Peyer's patch (tissue), 4 donors: ENCODE results near the gene TLL2. TPM values are rescaled to one million over a fixed set of nuclear protein-coding genes. Genes with fewer than 3 reads are reported as not detected.

Experiments used
- DNase-seq, 3 donors: peaks; one replicate each; pipeline ENCODE4 v3.0.0-alpha.2; 2017 to 2019
- H3K27ac ChIP-seq, 4 donors: fragments of 200-600 bp; sonication (generic); one replicate each; pipeline ENCODE4 v1.5.1; 2016 to 2019
- H3K27me3 ChIP-seq, 2 donors: fragments of 200-600 bp; sonication (generic); one replicate each; pipeline ENCODE4 v1.5.1; 2019
- H3K36me3 ChIP-seq, 3 donors: fragments of 200-600 bp; sonication (generic); one replicate each; pipeline ENCODE4 v1.5.1; 2016 to 2019
- H3K4me1 ChIP-seq, 4 donors: fragments of 200-600 bp; sonication (generic); one replicate each; pipeline ENCODE4 v1.5.1; 2016 to 2019
- H3K4me3 ChIP-seq, 4 donors: fragments of 200-600 bp; sonication (generic); 1 replicate in 3 of 4; 2 replicates in 1 of 4; pipeline ENCODE4 v1.5.1; 2016 to 2019; ENCODE audit warnings: mild to moderate bottlenecking in 1 of 4
- H3K9me3 ChIP-seq, 4 donors: fragments of 200-600 bp; sonication (generic); one replicate each; pipeline ENCODE4 v1.5.1; 2016 to 2019; ENCODE audit warnings: mild to moderate bottlenecking in 1 of 4
- POLR2A ChIP-seq, 2 donors: fragments of 450-650 bp; IDR thresholded peaks; one replicate each; pipeline ENCODE4 v1.5.1; 2017; ENCODE audit warnings: antibody characterized with exemption in 2 of 2, mild to moderate bottlenecking in 2 of 2, moderate library complexity in 2 of 2
- total RNA-seq, 4 donors: library from RNA; depleted of rRNA; stranded (reverse); fragments of >200 nt; gene quantifications; one replicate each; pipeline ENCODE4 v1.1.0, GENCODE V29; 2016
- TF ChIP-seq, protein P1 (sequence below), 6 experiments: fragments of 450-650 bp in 4 of 6; fragments of 200-600 bp in 2 of 6; sonication (generic) in 1 of 6; IDR thresholded peaks; one replicate each; pipeline ENCODE4 v1.5.1; 2017 to 2019; ENCODE audit warnings: antibody characterized with exemption in 6 of 6, mild to moderate bottlenecking in 3 of 6, moderate library complexity in 1 of 6

Gene TLL2
- total RNA-seq, 4 donors from 2014 or later, result 0.27 to 0.83 (median 0.38) TPM; not detected in 1

DNA sequence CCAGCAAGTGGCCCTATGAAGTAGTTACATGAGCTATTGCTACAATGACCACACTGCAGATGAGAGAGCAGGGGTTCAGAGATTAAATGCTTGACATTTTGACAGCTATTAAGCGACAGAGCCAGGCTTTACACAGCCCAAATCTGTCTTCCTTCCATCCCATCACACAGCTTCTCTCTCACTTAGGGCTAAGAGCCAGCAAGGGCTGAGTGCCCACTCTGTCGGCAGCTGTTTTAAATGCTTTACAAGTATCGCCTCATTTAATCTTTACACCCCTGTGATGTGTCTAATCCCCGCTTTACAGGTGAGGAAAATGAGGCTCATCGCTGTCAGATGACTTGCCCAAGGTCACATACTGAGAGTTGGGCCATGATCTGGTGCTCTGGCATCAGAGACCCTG is 139.7 kb downstream of the TLL2 start:
- no peak overlapping the region for H3K27ac ChIP-seq
- no peaks in the 10 kb centered on the region for H3K36me3 ChIP-seq
- no peak for DNase-seq
- H3K27me3 ChIP-seq, result no peaks in the 10 kb centered on the region
- no peak overlapping the region for H3K4me3 ChIP-seq
- H3K4me1 ChIP-seq, result peaks cover 0 to 18% (median 0%) of the 10 kb centered on the region in 4 donors
- TF ChIP-seq POLR2A (IDR thresholded peaks at IDR 0.05), result no peak
- TF ChIP-seq, protein P1, sequence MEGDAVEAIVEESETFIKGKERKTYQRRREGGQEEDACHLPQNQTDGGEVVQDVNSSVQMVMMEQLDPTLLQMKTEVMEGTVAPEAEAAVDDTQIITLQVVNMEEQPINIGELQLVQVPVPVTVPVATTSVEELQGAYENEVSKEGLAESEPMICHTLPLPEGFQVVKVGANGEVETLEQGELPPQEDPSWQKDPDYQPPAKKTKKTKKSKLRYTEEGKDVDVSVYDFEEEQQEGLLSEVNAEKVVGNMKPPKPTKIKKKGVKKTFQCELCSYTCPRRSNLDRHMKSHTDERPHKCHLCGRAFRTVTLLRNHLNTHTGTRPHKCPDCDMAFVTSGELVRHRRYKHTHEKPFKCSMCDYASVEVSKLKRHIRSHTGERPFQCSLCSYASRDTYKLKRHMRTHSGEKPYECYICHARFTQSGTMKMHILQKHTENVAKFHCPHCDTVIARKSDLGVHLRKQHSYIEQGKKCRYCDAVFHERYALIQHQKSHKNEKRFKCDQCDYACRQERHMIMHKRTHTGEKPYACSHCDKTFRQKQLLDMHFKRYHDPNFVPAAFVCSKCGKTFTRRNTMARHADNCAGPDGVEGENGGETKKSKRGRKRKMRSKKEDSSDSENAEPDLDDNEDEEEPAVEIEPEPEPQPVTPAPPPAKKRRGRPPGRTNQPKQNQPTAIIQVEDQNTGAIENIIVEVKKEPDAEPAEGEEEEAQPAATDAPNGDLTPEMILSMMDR (IDR thresholded peaks at IDR 0.05), result no peak
- no peaks in the 10 kb centered on the region for H3K9me3 ChIP-seq

DNA sequence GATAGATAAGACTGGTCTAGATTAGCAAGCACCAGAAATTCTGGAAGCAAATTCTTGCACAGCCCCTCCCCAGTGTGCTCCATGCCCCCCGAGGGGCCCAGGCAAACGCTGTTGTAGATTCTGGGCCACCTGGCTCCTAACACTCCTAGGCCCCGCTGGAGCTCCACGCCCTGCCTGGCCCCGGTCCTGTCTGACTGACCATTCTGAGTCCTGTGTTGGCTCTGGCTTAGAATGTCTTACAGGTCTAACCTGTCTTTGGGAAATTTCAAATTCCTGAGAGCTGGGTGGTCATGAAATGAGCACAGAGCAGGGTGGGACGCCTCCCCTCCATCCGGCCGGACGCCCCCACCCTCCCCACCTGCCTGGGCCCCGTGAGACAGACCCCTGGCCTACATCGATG is 142.4 kb downstream of the TLL2 start:
- no peaks in the 10 kb centered on the region for H3K36me3 ChIP-seq
- H3K27ac ChIP-seq, result no peak overlapping the region
- peaks cover 0 to 13% (median 0%) of the 10 kb centered on the region in 4 donors for H3K4me1 ChIP-seq
- TF ChIP-seq POLR2A (IDR thresholded peaks at IDR 0.05), result no peak
- TF ChIP-seq, protein P1 (IDR thresholded peaks at IDR 0.05), result no peak
- no peak for DNase-seq
- no peaks in the 10 kb centered on the region for H3K27me3 ChIP-seq
- H3K9me3 ChIP-seq, result no peaks in the 10 kb centered on the region
- no peak overlapping the region for H3K4me3 ChIP-seq

DNA sequence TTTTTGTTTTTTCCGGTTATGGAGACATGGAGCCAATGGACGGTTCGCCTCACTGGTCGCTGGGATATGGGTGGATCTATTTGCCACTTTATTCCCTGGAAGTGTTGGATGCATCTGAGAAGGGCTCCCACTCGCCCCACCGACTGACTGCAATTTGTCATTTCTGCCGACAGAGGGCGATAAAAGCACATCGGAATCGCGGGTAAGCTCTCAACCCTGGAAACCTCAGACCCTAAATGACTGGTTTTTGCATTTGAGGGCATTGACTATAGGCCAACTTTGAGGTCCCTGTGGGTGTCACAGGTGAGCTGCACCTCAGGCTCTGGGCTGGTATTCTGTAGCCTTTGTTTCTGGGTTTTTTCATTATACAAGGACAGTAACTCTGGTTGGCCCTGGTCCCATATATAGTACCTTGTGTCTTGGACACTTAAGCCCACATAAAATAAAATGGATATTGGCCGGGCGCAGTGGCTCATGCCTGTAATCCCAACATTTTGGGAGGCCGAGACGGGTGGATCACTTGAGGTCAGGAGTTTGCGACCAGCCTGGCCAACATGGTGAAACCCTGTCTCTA is 143.1 kb downstream of the TLL2 start:
- no peaks in the 10 kb centered on the region for H3K9me3 ChIP-seq
- H3K4me3 ChIP-seq, result peak overlapping the region in 1 of 4 donors; percentile 15
- H3K27me3 ChIP-seq, result no peaks in the 10 kb centered on the region
- peak in 2 of 3 donors; percentile 25 to 72 for DNase-seq
- TF ChIP-seq POLR2A (IDR thresholded peaks at IDR 0.05), result no peak
- TF ChIP-seq, protein P1 (IDR thresholded peaks at IDR 0.05), result peak; percentile 36 to 81 (median 67)
- H3K36me3 ChIP-seq, result no peaks in the 10 kb centered on the region
- H3K27ac ChIP-seq, result no peak overlapping the region
- peaks cover 0 to 13% (median 0%) of the 10 kb centered on the region in 4 donors for H3K4me1 ChIP-seq

DNA sequence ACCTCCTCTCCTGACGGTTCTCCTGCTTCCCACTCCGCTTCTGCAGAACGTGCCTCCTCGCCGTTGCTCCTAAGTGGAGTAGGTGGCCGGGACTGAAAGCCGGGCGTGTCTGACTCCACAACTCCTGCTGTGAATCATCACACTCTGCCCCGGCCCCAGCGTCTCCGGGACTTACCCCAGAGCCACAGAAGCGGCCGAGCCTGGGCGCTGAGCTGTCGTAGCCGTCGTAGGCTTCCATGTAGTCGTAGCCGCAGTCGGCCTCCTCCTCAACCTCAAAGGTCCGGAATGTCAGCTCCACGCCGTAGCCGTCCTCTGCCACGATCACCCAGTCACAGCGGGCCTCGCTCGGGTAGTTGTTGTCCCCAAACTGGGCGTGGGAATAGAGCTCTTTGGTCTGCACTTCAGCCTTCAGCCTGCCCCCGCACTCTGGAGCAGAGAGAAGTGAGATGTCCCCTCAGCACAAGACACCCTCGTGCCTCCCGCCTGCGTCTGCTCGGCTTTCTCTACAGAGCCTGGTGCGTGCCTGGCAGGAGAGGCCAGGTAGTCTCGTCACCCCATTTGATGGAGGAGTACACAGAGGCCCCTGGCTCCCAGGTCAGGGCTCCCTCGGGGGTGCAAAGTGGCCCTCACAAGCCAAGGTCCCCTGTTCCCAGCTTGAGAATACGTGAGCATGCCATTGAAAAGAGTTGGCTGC is 143.7 kb downstream of the TLL2 start:
- Histone ChIP-seq H3K27me3 (no peaks in the 10 kb centered on the region), H3K4me3 (peak overlapping the region in 1 of 4 donors; percentile 15), H3K9me3 (no peaks in the 10 kb centered on the region), H3K36me3 (no peaks in the 10 kb centered on the region), H3K4me1 (peaks cover 0 to 11% (median 0%) of the 10 kb centered on the region in 4 donors), H3K27ac (no peak overlapping the region)
- peak in 1 of 2 donors; percentile 33 for TF ChIP-seq POLR2A (IDR thresholded peaks at IDR 0.05)
- TF ChIP-seq, protein P1 (IDR thresholded peaks at IDR 0.05), result no peak
- DNase-seq, result peak in 2 of 3 donors; percentile 71 to 78

DNA sequence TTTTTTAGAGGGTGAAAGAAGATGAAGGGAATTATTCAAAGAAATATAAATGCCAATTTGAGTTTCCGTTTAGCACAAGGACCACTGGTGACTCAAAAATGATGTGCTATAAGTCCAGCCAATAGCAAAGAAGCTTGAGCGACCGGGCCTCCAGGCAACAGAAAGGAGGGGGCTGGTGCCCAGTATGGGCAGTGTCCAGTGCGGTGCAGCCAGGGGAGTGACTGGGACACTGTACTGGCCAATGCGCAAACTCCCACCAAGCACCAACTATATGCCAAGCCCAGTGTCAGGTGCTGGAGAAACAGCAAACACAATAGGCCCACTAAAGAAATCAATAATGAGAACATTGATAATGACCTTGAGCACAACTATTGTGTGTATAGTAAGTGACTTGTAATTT is 144.8 kb downstream of the TLL2 start:
- H3K27ac ChIP-seq, result no peak overlapping the region
- peaks cover 0 to 6% (median 0%) of the 10 kb centered on the region in 4 donors for H3K4me1 ChIP-seq
- H3K4me3 ChIP-seq, result no peak overlapping the region
- no peaks in the 10 kb centered on the region for H3K9me3 ChIP-seq
- TF ChIP-seq, protein P1 (IDR thresholded peaks at IDR 0.05), result no peak
- TF ChIP-seq POLR2A (IDR thresholded peaks at IDR 0.05), result no peak
- no peak for DNase-seq
- no peaks in the 10 kb centered on the region for H3K36me3 ChIP-seq
- H3K27me3 ChIP-seq, result no peaks in the 10 kb centered on the region
